Astrocyte (in vitro differentiated cells and primary cell): ENCODE results near the gene DSCAM.

Source experiments
- EZH2 ChIP-seq: IDR thresholded peaks from 2 replicates; pipeline ENCODE4 v1.6.1; 2012; ENCODE audit warnings: mild to moderate bottlenecking, low read length, inconsistent platforms; ENCODE audit not compliant: insufficient read depth
- TF ChIP-seq, protein P1 (sequence below): IDR thresholded peaks from 2 replicates; pipeline ENCODE4 v1.5.1; 2011; ENCODE audit warnings: low read depth, mild to moderate bottlenecking, inconsistent platforms, low read length, moderate library complexity; ENCODE audit not compliant: insufficient read depth

DNA sequence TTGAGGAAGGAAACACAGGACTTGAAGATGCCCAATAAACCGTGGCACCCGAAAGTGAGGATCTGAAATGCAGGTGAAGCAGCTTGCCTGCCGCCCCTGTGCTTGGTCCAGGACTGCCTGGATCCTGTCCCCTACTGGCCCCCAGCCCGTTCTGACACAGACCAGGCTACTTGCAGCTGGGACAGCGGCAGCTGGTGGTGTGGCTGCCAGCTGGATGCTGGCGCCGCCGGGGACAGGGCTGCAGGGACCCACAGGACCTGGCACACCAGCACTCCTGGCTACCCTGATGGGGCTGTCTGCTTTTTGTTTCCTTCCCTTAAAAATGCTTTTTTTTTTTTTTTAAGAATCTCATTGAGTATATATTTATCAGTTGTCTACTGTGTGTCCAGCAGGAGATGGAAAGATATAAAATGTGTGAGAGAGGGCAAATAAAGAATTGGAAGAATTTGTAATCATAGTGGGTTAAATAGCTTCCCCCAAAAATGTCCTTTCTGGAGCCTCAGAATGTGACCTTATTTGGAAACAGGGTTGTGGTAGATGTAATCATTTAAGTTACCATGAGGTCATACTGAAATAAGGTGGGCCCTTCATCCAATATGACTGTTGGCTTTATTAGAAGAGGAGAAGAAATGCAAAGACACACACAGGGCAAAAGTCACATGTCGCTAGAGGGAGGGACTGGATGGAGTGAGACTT is 165.6 kb downstream of the DSCAM start:
- TF ChIP-seq EZH2 = no peak
- TF ChIP-seq, protein P1, sequence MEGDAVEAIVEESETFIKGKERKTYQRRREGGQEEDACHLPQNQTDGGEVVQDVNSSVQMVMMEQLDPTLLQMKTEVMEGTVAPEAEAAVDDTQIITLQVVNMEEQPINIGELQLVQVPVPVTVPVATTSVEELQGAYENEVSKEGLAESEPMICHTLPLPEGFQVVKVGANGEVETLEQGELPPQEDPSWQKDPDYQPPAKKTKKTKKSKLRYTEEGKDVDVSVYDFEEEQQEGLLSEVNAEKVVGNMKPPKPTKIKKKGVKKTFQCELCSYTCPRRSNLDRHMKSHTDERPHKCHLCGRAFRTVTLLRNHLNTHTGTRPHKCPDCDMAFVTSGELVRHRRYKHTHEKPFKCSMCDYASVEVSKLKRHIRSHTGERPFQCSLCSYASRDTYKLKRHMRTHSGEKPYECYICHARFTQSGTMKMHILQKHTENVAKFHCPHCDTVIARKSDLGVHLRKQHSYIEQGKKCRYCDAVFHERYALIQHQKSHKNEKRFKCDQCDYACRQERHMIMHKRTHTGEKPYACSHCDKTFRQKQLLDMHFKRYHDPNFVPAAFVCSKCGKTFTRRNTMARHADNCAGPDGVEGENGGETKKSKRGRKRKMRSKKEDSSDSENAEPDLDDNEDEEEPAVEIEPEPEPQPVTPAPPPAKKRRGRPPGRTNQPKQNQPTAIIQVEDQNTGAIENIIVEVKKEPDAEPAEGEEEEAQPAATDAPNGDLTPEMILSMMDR = no peak
